Activated CD4-positive, alpha-beta T cell treated with anti-CD3 and anti-CD28 coated beads, Interleukin-2, amount 10 ng/mL, durations not matched to agents 24 days and 14 days (primary cell): ENCODE results near the gene PKHD1. TPM values are rescaled to one million over a fixed set of nuclear protein-coding genes. Genes with fewer than 3 reads are reported as not detected.

Experiments
- DNase-seq: peaks from one replicate; pipeline ENCODE4 v3.0.0; 2022
- H3K27ac Mint-ChIP-seq: one replicate; pipeline ENCODE4 v1.8.0; 2022; ENCODE audit warnings: mild to moderate bottlenecking, mixed read lengths
- H3K27me3 Mint-ChIP-seq: one replicate; pipeline ENCODE4 v1.8.0; 2022; ENCODE audit warnings: mixed read lengths
- H3K36me3 Mint-ChIP-seq: one replicate; pipeline ENCODE4 v1.8.0; 2022; ENCODE audit warnings: low read depth, mild to moderate bottlenecking, mixed read lengths
- H3K4me1 Mint-ChIP-seq: one replicate; pipeline ENCODE4 v1.8.0; 2021; ENCODE audit warnings: mixed read lengths
- H3K4me3 Mint-ChIP-seq: one replicate; pipeline ENCODE4 v1.8.0; 2022; ENCODE audit warnings: mild to moderate bottlenecking, moderate library complexity, mixed read lengths
- H3K9me3 Mint-ChIP-seq: one replicate; pipeline ENCODE4 v1.8.0; 2021; ENCODE audit warnings: mixed read lengths
- intact Hi-C: fragments of 100-400 bp; cut with micrococcal nuclease; formaldehyde crosslinking; loops from one replicate; pipeline ENCODE4 v1.15.1; 2023
- total RNA-seq: library from RNA; stranded (reverse); gene quantifications from 2 replicates; pipeline ENCODE4 v1.2.3, GENCODE V29; 2022

The PKHD1 gene
- total RNA-seq, 1 donor from 2014 or later: not detected

DNA sequence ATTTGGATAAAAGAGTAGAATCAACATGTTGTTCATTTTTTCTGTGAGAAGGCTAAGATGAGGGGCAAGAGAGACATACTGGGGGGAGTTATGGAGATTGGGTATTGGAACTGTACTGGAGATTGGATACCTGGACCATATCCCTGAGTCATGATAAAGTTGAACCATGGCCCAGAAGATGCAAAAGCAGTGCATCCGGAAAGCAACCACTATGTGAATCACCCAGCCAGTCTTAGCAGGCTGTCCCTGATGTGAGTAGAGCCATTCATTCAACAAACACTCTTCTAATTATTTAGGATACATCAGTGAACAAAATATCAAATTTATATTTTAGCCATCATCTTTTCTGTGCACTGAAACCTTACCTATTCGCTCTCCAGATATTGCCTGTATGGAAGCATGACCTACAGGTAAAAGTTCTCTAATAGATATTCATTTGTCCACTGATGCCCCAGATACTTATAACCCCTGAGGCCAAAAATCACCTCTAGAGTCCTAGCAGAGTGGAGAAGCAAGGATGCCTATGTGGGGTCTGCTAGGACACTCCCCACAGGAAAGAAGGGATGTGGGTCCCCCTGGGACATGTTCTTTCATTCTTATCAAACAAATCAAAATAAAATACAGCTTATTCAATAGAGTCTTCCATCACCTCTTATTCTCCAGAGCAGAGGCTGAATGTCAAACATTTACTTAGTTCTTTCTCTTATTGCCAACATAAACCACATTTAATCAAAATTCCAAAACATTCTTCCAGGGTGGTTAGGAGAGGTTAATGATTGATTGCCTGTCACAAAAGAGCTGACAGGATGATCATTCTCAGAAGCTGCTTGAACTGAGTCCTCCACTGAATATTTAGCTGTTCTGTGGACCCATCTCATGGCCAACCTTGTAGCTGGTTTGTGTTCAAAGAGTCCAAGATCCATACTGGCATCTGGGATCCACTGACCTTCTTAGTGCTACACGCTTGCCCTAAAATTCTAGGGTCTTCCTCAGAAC, 37.0 kb upstream of the PKHD1 start:
- no peak for DNase-seq
- Mint-ChIP-seq H3K36me3 (no peaks in the 10 kb centered on the region), H3K27ac (no peak overlapping the region), H3K4me3 (no peak overlapping the region), H3K9me3 (no peaks in the 10 kb centered on the region), H3K4me1 (no peaks in the 10 kb centered on the region), H3K27me3 (peaks cover 12% of the 10 kb centered on the region)
- intact Hi-C loops: no loop called here

GRCh38 chr6:52123251-52123650, 35.8 kb upstream of the PKHD1 start:
- intact Hi-C loops: no loop called here
- Mint-ChIP-seq H3K9me3 (peaks cover 3% of the 10 kb centered on the region), H3K27ac (no peak overlapping the region), H3K4me1 (no peaks in the 10 kb centered on the region), H3K36me3 (no peaks in the 10 kb centered on the region), H3K27me3 (peaks cover 10% of the 10 kb centered on the region), H3K4me3 (no peak overlapping the region)
- DNase-seq: no peak

GRCh38 chr6:52117352-52117751, 29.9 kb upstream of the PKHD1 start:
- Mint-ChIP-seq H3K4me1 (no peaks in the 10 kb centered on the region), H3K9me3 (peaks cover 5% of the 10 kb centered on the region), H3K27me3 (peaks cover 13% of the 10 kb centered on the region), H3K27ac (no peak overlapping the region), H3K4me3 (no peak overlapping the region), H3K36me3 (no peaks in the 10 kb centered on the region)
- intact Hi-C loops: no loop called here
- DNase-seq: no peak

GRCh38 chr6:52116605-52116948, 29.2 kb upstream of the PKHD1 start:
- intact Hi-C loops: no loop called here
- peaks cover 12% of the 10 kb centered on the region for H3K27me3 Mint-ChIP-seq
- H3K36me3 Mint-ChIP-seq: no peaks in the 10 kb centered on the region
- no peak for DNase-seq
- H3K27ac Mint-ChIP-seq: no peak overlapping the region
- H3K4me1 Mint-ChIP-seq: no peaks in the 10 kb centered on the region
- H3K9me3 Mint-ChIP-seq: peaks cover 12% of the 10 kb centered on the region
- no peak overlapping the region for H3K4me3 Mint-ChIP-seq

GRCh38 chr6:52115891-52116604, 28.6 kb upstream of the PKHD1 start:
- no peak overlapping the region for H3K4me3 Mint-ChIP-seq
- DNase-seq: no peak
- peaks cover 15% of the 10 kb centered on the region for H3K9me3 Mint-ChIP-seq
- no peaks in the 10 kb centered on the region for H3K36me3 Mint-ChIP-seq
- intact Hi-C loops: no loop called here
- no peak overlapping the region for H3K27ac Mint-ChIP-seq
- H3K27me3 Mint-ChIP-seq: peaks cover 9% of the 10 kb centered on the region
- H3K4me1 Mint-ChIP-seq: no peaks in the 10 kb centered on the region

DNA sequence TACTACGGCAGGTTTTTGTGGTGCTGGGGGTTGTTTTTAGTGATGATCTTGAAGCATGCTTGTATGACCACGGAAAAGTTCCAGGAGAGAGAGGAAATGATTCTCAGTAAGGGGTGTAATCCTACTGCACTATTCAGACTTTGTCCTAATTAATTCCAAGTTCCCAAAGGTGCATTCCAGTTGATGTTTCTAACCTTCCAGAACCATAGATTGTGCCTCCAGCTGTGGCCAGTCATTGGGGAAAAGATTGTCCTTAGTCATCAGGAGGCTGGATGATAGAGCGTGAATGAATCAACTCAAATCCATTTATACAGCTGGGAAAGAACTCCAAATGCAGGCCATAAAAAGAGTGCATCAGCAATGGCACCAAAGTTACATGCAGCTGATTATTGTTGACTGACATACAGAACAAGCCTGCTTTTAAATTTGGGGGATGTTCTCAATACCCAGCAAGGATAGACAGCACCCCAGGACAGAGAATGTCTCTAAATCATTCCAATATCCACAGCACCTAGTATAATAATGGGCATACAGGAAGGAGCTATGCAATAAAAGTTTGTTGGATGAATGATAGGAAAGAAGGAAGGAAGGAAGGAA, 27.8 kb upstream of the PKHD1 start:
- intact Hi-C loops: no loop called here
- no peak overlapping the region for H3K27ac Mint-ChIP-seq
- peaks cover 15% of the 10 kb centered on the region for H3K9me3 Mint-ChIP-seq
- no peak overlapping the region for H3K4me3 Mint-ChIP-seq
- H3K36me3 Mint-ChIP-seq: no peaks in the 10 kb centered on the region
- DNase-seq: no peak
- H3K4me1 Mint-ChIP-seq: no peaks in the 10 kb centered on the region
- H3K27me3 Mint-ChIP-seq: peaks cover 9% of the 10 kb centered on the region

DNA sequence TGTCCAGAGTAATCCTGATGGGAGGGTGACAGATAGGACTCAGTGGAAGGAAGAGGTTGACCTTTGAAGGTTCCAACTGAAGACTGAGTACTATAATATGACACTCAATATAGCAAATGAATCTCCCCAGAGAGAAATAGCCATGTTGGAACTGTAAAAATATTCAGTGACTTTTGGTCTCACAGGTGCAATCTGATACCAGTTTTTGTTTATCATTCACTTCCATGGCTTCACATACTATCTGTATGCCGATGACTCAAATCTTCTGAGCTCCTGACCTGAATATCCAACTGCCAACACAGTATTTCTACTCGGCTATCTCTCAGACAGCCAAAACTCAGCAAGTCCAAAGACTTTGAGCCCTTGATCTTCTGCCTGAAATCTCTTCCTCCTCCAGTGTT, 21.8 kb upstream of the PKHD1 start:
- Mint-ChIP-seq H3K36me3 (no peaks in the 10 kb centered on the region), H3K4me3 (no peak overlapping the region), H3K9me3 (peaks cover 11% of the 10 kb centered on the region), H3K27ac (no peak overlapping the region), H3K27me3 (peaks cover 9% of the 10 kb centered on the region), H3K4me1 (no peaks in the 10 kb centered on the region)
- no peak for DNase-seq
- intact Hi-C loops: no loop called here

GRCh38 chr6:52108128-52108527, 20.7 kb upstream of the PKHD1 start:
- DNase-seq: no peak
- Mint-ChIP-seq H3K4me3 (no peak overlapping the region), H3K27ac (no peak overlapping the region), H3K36me3 (no peaks in the 10 kb centered on the region), H3K9me3 (peaks cover 11% of the 10 kb centered on the region), H3K4me1 (no peaks in the 10 kb centered on the region), H3K27me3 (peaks cover 11% of the 10 kb centered on the region)
- intact Hi-C loops: no loop called here

DNA sequence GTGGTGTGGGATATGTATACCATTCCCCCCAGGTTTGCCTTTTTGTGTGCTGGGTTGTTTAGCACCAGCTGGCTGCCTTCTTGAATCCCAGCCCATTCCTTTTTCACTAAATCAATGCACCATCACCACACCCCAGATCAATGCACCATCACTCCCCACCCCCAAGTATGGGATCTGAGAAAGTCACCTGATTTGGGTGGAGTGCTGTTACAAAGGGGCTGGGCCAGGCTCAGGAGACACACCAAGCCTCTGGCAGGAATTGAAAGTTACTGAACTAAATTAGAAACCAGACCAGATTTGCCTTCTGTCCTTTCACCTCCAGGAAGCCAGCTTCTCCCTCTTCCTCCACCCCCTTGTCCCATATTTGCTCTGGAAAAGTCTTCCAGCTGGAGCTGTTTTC, 19.6 kb upstream of the PKHD1 start:
- no peak for DNase-seq
- H3K4me1 Mint-ChIP-seq: no peaks in the 10 kb centered on the region
- H3K4me3 Mint-ChIP-seq: no peak overlapping the region
- intact Hi-C loops: no loop called here
- no peaks in the 10 kb centered on the region for H3K36me3 Mint-ChIP-seq
- H3K9me3 Mint-ChIP-seq: peaks cover 6% of the 10 kb centered on the region
- peaks cover 17% of the 10 kb centered on the region for H3K27me3 Mint-ChIP-seq
- H3K27ac Mint-ChIP-seq: no peak overlapping the region

DNA sequence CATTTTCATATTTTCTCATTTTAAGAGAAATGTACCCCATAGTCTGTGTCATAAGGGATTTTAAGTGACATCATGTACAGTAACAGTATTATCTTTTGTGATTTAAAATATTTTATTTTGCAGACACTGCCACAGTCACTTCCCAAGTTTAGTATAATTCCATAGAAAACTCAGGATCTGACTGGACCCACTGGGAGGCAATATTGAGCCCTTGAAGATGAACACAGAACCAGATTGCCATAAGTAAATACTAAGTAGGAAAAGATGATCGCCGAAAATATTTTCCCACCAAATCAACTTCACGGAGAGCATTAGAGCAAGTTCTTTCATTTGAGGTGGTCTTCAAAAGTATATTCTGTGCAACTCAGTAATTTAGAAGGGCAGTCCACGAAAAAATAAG, 17.6 kb upstream of the PKHD1 start:
- Mint-ChIP-seq H3K27ac (no peak overlapping the region), H3K36me3 (no peaks in the 10 kb centered on the region), H3K4me3 (no peak overlapping the region), H3K9me3 (no peaks in the 10 kb centered on the region), H3K4me1 (no peaks in the 10 kb centered on the region), H3K27me3 (peaks cover 21% of the 10 kb centered on the region)
- DNase-seq: no peak
- intact Hi-C loops: no loop called here

GRCh38 chr6:52103623-52104022, 16.2 kb upstream of the PKHD1 start:
- DNase-seq: no peak
- no peaks in the 10 kb centered on the region for H3K4me1 Mint-ChIP-seq
- H3K4me3 Mint-ChIP-seq: no peak overlapping the region
- H3K36me3 Mint-ChIP-seq: no peaks in the 10 kb centered on the region
- intact Hi-C loops: no loop called here
- no peaks in the 10 kb centered on the region for H3K9me3 Mint-ChIP-seq
- H3K27me3 Mint-ChIP-seq: peaks cover 23% of the 10 kb centered on the region
- H3K27ac Mint-ChIP-seq: no peak overlapping the region

GRCh38 chr6:52102405-52102804, 15.0 kb upstream of the PKHD1 start:
- no peak overlapping the region for H3K27ac Mint-ChIP-seq

DNA sequence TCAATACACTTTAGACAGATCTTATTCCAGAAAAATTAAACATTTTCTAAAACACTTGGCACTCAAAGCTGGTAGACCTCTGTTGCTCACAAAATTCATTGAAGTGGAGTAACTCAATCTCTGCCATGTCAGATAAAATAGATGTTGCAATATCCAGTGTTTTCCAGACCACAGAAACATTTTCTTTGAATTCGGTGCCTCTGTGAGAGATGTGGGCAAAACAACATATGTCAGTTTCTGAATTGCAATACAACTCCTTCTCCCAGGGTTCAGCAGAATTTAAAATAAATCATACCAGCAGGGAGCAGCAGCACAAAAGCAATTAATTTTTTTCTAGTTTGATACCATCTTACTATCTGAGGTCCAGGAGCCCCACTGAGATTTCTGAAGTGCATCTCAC, 11.3 kb upstream of the PKHD1 start:
- Mint-ChIP-seq H3K36me3 (no peaks in the 10 kb centered on the region), H3K4me3 (no peak overlapping the region), H3K4me1 (no peaks in the 10 kb centered on the region), H3K27me3 (peaks cover 19% of the 10 kb centered on the region), H3K9me3 (peaks cover 2% of the 10 kb centered on the region), H3K27ac (no peak overlapping the region)
- no peak for DNase-seq
- intact Hi-C loops: loop anchor here (1.0 kb wide), 1 partner anchor 165 kb away; no protein-coding TSS in a partner anchor

More at GRCh38 chr6:52102405-52102804, 15.0 kb upstream of the PKHD1 start:
- no peaks in the 10 kb centered on the region for H3K4me1 Mint-ChIP-seq
- H3K9me3 Mint-ChIP-seq: no peaks in the 10 kb centered on the region
- no peak overlapping the region for H3K4me3 Mint-ChIP-seq
- no peak for DNase-seq
- H3K36me3 Mint-ChIP-seq: no peaks in the 10 kb centered on the region
- intact Hi-C loops: no loop called here
- peaks cover 19% of the 10 kb centered on the region for H3K27me3 Mint-ChIP-seq

- Mint-ChIP-seq H3K4me1 (no peaks in the 10 kb centered on the region), H3K27ac (no peak overlapping the region), H3K27me3 (peaks cover 7% of the 10 kb centered on the region), H3K9me3 (no peaks in the 10 kb centered on the region), H3K36me3 (no peaks in the 10 kb centered on the region), H3K4me3 (no peak overlapping the region)
- no peak for DNase-seq
- intact Hi-C loops: no loop called here
Measured at GRCh38 chr6:52089758-52090348, 2.4 kb upstream of the PKHD1 start.
